Lower leg skin (tissue), 3 donors: Measurements from ENCODE around the gene RBPJ.

ENCODE experiments used
- CTCF ChIP-seq, 3 donors: fragments of 450-650 bp; IDR thresholded peaks; one replicate each; pipeline ENCODE4 v1.5.1; 2016; ENCODE audit warnings: antibody characterized with exemption in 3 of 3, mild to moderate bottlenecking in 3 of 3, moderate library complexity in 2 of 3
- POLR2A ChIP-seq, 2 donors: fragments of 450-650 bp; IDR thresholded peaks; one replicate each; pipeline ENCODE4 v1.6.1; 2016 to 2017; ENCODE audit warnings: antibody characterized with exemption in 2 of 2, mild to moderate bottlenecking in 1 of 2, moderate library complexity in 1 of 2

- no peak for TF ChIP-seq POLR2A (IDR thresholded peaks at IDR 0.05)
- TF ChIP-seq CTCF (IDR thresholded peaks at IDR 0.05) = no peak
These were observed 42.1 kb downstream of the RBPJ start for GRCh38 chr4:26362745-26363439.
